ENCODE measurements around the gene APLP1. TPM values are rescaled to one million over a fixed set of nuclear protein-coding genes. Genes with fewer than 3 reads are reported as not detected.

Gene APLP1
- total RNA-seq, 1 experiment from 2014 or later: 36.9 TPM

GRCh38 chr19:35853038-35853756 is 15.2 kb upstream of the APLP1 start:
- TF ChIP-seq CTCF (conservative IDR thresholded peaks at IDR 0.05): no peak
- Histone ChIP-seq H4K5ac (ENCODE audit: insufficient read length, low read depth, low read length) (no peak overlapping the region), H4K91ac (ENCODE audit: insufficient read length, low read depth, low read length) (no peak overlapping the region), H2AFZ (ENCODE audit: low read length) (no peak overlapping the region), H3K23ac (ENCODE audit: insufficient read length, low read depth, low read length) (no peak overlapping the region), H2BK20ac (ENCODE audit: low read depth, low read length, poor library complexity, severe bottlenecking) (no peak overlapping the region), H2AK5ac (ENCODE audit: insufficient read length, low read length) (no peak overlapping the region), H2BK5ac (ENCODE audit: insufficient read length, low read length) (no peak overlapping the region), H3K56ac (ENCODE audit: insufficient read length, low read depth, low read length) (no peak overlapping the region), H3K4me1 (ENCODE audit: insufficient read depth, low read length) (no peaks in the 10 kb centered on the region; the same call in 1 of the 2 replicates), H3K18ac (ENCODE audit: insufficient read length, low read depth, low read length) (no peak overlapping the region), H2BK120ac (ENCODE audit: low read depth, low read length, poor library complexity, severe bottlenecking) (no peak overlapping the region), H4K8ac (replicated peaks; ENCODE audit: insufficient read length, low read depth, low read length) (no peak overlapping the region), H3K9ac (ENCODE audit: extremely low read depth, insufficient read length, low read length) (no peak overlapping the region), H3K4ac (ENCODE audit: low read depth, low read length) (no peak overlapping the region), H2BK12ac (ENCODE audit: insufficient read length, low read depth, low read length) (no peak overlapping the region), H4K20me1 (ENCODE audit: control insufficient read depth, insufficient read depth, insufficient read length) (peaks cover 3% of the 10 kb centered on the region), H3K23me2 (ENCODE audit: insufficient read length, low read depth, low read length, poor library complexity, severe bottlenecking) (peaks cover 17% of the 10 kb centered on the region), H3K14ac (ENCODE audit: insufficient read depth, low read length) (no peak overlapping the region), H2BK15ac (ENCODE audit: low read depth, low read length) (no peak overlapping the region), H3T11ph (ENCODE audit: low read length) (no peak overlapping the region), H3K27me3 (ENCODE audit: insufficient read depth, low read length) (peaks cover 2% of the 10 kb centered on the region; the same call in 1 of the 2 replicates), H3K27ac (ENCODE audit: insufficient read length, low read depth, low read length) (no peak overlapping the region), H3K79me2 (ENCODE audit: insufficient read depth, low read length) (no peaks in the 10 kb centered on the region), H3K9me3 (ENCODE audit: control insufficient read depth, low read depth, low read length) (no peaks in the 10 kb centered on the region), H3K4me2 (ENCODE audit: insufficient read depth, insufficient read length, low read length) (no peak overlapping the region), H3K79me1 (ENCODE audit: insufficient read depth, low read depth, low read length, poor library complexity, severe bottlenecking) (no peaks in the 10 kb centered on the region)
- Mint-ChIP-seq H3K36me3 (ENCODE audit: insufficient read depth in 1 of 3, low read depth in 3 of 3) (no peaks in the 10 kb centered on the region), H3K27me3 (ENCODE audit: low read depth) (peaks cover 79% of the 10 kb centered on the region), H3K4me1 (peaks cover 14 to 34% of the 10 kb centered on the region in 2 experiments), H3K4me3 (no peak overlapping the region), H3K9me3 (no peaks in the 10 kb centered on the region; a peak in 1 of 5 replicates), H3K27ac (no peak overlapping the region)
- WGBS (ENCODE audit: extremely low coverage, insufficient read length, low lambda C conversion rate): no CpG with 5 or more reads among the region's 8 CpGs
- no peak for DNase-seq
